Fibroblast of skin of back (primary cell): ENCODE results near the gene LIN7C. TPM values are rescaled to one million over a fixed set of nuclear protein-coding genes. Genes with fewer than 3 reads are reported as not detected.
A peak's percentile ranks its signal among the peaks of the same experiment; 100 is the strongest.
"Not testable (repeated sequence)": the region's sequence is repeated elsewhere in the genome, so short reads cannot be mapped to it uniquely, and the experiment has no call there.

Experiments used
- DNase-seq: peaks from one replicate; pipeline ENCODE4 v3.0.0-alpha.2; 2013
- polyA plus RNA-seq, 2 experiments: library from polyadenylated mRNA; unstranded; fragments of 120-200 nt; gene quantifications; one replicate each; pipeline ENCODE4 v1.2.1, GENCODE V29; 2013; ENCODE audit not compliant: insufficient read length in 2 of 2

The LIN7C gene, protein sequence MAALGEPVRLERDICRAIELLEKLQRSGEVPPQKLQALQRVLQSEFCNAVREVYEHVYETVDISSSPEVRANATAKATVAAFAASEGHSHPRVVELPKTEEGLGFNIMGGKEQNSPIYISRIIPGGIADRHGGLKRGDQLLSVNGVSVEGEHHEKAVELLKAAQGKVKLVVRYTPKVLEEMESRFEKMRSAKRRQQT
- 12.7 TPM for polyA plus RNA-seq (2013, experiment 1 of 2; ENCODE audit: insufficient read length)
- 12.3 TPM for polyA plus RNA-seq (2013, experiment 2 of 2; ENCODE audit: insufficient read length)

- DNase-seq = peak; percentile 96
Observed at GRCh38 chr11:27506200-27507182, at the start of gene LIN7C. LIN7C (minus strand) TSS chr11:27506769; CDS start chr11:27506752, 17 bp downstream.

DNA sequence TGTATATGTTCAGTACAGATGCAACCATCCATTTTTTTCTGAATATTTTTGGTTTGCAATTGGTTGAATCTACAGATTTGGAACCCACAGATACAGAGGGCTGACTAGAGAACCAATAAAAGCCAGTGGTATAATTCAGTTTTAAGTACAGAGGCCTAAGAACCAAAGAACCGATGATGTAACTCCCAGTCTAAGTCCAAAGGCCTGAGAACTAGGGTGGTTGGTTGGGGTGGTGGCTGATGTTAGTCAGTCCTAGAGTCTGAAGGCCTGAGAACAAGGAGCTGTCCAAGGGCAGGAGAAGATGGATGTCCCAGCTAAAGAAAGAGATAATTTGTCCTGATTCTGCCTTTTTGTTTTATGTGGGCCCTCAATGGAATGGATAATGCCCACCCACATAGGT, 48.7 kb upstream of the LIN7C start:
- no peak for DNase-seq

DNA sequence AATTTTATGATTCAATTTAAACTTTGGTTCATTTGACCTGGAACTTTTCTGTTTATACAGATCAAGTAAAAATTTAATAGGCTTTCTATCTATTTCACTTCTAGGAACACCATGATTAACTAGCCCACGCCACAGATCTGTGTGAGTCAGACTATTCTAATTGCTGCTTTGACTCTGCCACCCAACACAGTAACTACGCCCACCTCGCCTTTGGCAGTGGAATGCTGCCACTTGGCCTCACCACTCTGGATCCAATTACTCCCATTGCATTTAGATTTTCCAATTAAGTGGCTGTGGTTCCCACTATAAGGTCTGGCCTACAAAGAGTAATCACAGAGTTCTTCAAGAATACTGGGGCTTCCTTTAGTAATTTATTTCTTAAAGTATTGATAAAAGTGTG, 46.6 kb upstream of the LIN7C start:
- DNase-seq = no peak

DNA sequence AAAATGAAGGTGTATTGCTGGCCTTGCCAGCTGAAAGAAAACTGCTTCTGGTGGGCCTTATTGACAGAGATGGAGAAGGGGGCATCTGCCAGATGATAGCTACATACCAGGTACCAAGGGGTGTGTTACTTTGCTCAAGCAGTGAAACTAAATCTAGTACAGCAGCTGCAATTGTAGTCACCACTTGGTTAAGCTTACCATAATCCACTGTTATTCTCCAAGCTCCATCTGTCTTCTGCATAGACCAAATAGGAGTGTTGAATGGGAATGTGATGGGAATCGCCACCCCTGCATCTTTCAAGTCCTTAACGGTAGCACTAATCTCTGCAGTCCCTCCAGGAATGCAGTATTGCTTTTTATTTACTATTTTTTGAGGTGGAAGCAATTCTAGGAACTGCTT, 45.8 kb upstream of the LIN7C start:
- no peak for DNase-seq

DNA sequence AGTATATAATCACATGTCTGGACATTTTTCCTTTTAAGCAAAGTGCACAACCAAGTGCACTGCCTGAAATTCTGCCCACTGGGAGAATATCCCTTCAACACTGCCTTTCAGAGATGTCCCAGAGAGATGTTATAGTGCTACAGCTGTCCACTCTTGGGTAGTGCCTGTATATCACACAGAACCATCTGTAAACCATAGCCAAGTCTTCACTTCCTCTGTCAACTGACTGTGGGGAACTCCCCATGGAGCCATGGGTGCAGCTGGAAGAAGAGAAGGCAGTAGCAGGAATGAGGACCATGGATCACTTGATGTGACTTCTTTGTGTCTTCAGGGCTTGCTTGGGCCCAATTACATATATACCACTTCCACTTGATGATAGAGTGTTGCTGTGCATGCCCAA, 44.6 kb upstream of the LIN7C start:
- DNase-seq = no peak

GRCh38 chr11:27545946-27546345, 39.4 kb upstream of the LIN7C start:
- no peak for DNase-seq

DNA sequence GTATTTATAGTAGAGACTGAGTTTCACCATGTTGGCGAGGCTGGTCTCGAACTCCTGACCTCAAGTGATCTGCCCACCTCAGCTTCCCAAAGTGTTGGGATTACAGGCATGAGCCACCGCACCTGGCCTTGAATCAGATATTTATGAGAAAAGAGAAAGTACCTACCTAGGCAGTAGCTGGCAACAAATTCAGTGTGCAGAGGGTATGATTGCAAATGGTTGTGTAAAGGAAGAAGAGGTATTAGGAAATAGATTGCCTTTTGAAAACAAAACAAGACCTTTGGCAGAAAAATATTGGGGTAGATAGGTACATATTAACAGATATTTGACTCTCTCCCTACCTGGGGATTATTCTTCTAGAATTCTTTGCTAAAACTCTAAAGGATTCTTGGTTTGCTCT, 38.5 kb upstream of the LIN7C start:
- no peak for DNase-seq

GRCh38 chr11:27541790-27542189, 35.2 kb upstream of the LIN7C start:
- DNase-seq = no peak

GRCh38 chr11:27540051-27540450, 33.5 kb upstream of the LIN7C start:
- DNase-seq = no peak

- no peak for DNase-seq
Observed at GRCh38 chr11:27535103-27535502, 28.5 kb upstream of the LIN7C start.

- peak; percentile 6 for DNase-seq
Observed at GRCh38 chr11:27532652-27533325, 26.2 kb upstream of the LIN7C start.

DNA sequence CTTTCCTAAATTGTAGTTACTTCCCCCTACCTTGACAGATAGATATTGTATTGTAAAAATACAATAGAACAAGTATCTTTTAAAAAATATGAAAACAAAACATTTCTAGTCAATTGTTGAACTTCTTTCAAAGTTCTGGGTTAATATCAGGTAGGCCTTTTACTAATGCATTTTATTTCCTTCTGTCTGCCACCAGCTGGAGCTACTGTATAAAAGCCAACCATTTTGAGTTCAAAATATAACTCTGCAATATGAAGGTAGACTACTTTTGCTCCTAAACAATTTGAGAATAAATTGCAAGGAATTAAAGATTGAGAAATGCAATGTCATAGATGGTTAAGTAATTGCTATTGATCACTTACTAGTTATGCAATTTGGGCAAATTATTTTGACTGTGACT, 22.1 kb upstream of the LIN7C start:
- DNase-seq = no peak

DNA sequence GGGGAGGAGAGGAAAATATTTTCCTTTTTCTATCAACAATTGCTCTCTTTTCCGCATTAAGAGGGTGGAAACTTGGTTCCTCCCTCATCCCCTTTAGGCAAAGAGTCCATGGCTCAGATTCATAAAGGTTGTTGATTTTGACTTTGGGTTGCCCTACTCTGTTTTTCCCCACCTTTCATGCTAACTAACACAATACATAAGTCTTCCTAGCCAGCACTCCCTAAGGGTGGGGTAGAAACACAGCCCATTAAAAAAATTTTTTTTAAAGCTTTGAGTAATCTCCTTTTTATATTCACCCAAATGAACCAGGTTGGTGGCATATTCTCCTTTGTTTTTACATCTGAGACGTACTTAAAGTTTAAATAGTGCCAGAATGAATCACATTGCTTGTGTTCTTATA, 20.0 kb upstream of the LIN7C start:
- no peak for DNase-seq

DNA sequence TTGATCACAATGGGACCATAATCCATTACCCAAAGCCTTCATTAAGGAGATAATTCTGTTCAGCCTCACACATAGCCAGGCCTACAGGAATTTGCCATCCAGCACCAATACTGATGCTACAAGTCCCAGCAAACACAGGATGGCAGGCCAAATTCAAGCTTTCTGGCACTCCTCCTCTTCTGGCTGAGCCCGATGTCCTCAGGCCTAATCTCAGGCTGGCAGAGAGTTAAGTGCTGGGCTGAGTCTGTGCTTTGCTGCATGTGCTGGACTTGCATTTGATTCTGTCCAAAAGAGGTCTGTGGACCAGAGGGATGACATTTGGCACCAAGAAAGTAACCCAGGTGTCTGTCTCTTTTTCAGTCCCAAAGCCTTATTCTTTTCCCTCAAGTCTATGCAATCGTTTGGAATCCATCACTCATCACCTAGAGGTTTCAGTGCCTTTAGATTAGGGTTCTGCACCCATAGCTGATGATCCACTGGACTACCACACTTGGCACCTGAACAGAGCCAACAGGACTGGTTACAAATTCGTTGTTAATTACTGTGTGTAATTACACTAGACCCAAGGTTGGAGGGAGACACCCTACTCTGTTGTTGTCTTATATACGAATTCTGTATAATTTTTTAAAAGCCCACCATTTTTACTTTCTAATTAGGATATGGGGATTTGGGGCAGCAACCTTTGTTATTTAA, 19.4 kb upstream of the LIN7C start:
- DNase-seq = no peak

GRCh38 chr11:27524155-27524554, 17.6 kb upstream of the LIN7C start:
- peak; percentile 66 for DNase-seq

DNA sequence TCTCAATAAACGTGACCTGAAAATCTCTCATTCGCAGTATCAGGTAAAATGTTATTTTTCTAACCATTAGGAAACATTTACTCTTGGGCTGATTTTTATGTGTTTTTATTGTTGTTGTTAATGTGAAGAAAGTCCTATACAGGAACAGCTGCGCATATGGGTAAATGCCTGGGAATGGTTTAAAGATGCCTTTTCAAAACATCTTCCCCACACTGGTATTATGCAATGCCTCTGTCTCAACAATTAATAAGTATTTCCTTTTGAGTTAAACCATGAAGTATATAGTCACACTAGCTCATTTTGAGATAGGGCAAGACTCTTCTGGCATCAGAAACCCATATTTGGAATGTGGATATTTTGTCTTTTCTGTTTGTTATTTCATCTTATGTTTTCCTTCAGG, 13.7 kb upstream of the LIN7C start:
- DNase-seq = no peak

GRCh38 chr11:27518518-27518917, 11.9 kb upstream of the LIN7C start:
- DNase-seq = no peak

DNA sequence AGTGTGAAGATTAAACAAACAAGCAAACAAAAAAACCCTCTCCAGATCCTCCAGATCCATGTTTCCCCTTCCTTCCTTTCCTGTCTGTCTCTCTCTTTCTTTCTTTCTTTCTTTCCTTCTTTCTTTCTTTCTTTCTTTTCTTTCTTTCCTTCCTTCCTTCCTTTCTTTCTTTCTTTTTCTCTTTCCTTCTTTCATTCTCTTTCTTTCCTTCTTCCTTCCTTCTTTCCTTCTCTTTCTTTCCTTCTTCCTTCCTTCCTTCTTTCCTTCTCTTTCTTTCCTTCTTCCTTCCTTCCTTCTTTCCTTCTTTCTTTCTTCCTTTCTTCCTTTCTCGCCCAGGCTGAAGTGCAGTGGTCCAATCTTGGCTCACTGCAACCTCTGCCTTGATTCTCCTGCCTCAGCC, 10.9 kb upstream of the LIN7C start:
- not testable (repeated sequence) for DNase-seq

DNA sequence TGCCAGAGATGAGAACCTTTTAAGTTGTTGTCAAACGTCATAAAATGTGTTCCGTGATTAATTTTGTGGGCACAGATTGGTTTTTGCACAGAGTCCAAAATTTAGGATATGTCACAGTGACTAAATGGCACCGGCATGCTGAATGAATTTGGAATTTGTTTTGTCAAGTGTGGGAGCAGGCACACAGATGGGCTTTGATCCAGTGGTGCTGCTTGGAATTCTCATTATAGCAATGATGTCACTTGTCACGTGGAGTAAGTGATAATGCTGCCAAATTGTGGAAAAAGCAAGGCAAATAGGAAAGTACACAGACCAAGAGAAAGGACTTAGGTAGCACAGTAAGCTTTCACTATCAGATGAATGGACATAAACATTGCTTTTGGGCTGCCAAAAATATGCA, 8.0 kb upstream of the LIN7C start:
- DNase-seq = peak; percentile 28

- no peak for DNase-seq
Observed at GRCh38 chr11:27514076-27514475, 7.5 kb upstream of the LIN7C start.

DNA sequence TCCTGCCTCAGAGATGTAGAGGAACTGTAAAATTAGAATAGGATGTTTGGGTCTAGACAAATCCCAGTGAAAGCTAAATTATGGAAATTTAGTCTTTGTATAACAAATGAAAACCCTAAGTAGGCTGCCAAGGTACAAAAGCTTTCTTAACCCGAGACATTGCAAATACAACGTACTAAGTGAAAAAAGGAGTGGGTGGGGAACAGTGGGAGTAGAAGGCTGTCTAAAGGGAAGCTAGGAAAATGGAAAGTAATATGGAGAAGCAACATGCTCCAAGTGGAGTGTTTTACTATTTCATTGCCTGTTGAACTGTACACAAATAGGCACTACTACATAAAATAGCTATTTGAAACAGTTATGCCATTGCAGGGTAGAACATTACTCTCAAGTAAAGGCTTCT, 6.8 kb upstream of the LIN7C start:
- DNase-seq = no peak

DNA sequence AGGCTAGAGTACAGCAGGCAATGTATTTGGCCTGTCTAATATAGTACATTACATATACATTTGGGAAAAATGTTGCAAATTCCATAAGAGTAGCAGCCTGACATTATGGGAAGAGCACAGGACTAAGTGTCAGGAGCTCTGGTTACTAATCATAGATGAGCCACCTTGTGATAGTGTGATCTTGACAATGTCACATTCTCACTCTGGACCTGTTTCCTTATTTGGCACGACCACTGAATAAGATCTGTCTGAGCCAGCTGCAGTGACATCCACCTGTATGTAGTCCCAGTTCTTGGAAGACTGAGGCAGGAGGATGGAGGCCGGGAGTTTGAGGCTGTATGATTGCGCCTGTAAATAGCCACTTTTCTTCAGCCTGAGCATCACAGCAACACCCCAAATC, 5.7 kb upstream of the LIN7C start:
- DNase-seq = no peak

GRCh38 chr11:27509908-27510307, 3.3 kb upstream of the LIN7C start:
- no peak for DNase-seq
